GM12878 (cell line): ENCODE results near the gene ANKRD34A.

Source experiments
- CTCF ChIP-seq, 3 experiments: IDR thresholded peaks in 2 of 3; conservative IDR thresholded peaks in 1 of 3; 2 replicates each; pipeline ENCODE4 v1.5.1; 2011; ENCODE audit warnings: low read depth in 3 of 3, low read length in 3 of 3, mild to moderate bottlenecking in 3 of 3, control low read depth in 2 of 3, moderate library complexity in 2 of 3, inconsistent platforms in 1 of 3, mixed read lengths in 1 of 3; ENCODE audit not compliant: control insufficient read depth in 2 of 3, insufficient read depth in 1 of 3; ENCODE audit errors: extremely low read depth in 1 of 3
- EP300 ChIP-seq, 2 experiments: fragments of 150-350 bp in 1 of 2; IDR thresholded peaks; 2 replicates each; pipeline ENCODE4 v1.6.1; 2011 to 2012; ENCODE audit warnings: low read depth in 2 of 2, low read length in 2 of 2, borderline replicate concordance in 1 of 2, improper control_type of control experiment in 1 of 2, inconsistent platforms in 1 of 2; ENCODE audit not compliant: control insufficient read depth in 1 of 2
- EZH2 ChIP-seq: IDR thresholded peaks from 2 replicates; pipeline ENCODE4 v1.6.1; 2012; ENCODE audit warnings: low read depth, mild to moderate bottlenecking, control low read depth, inconsistent platforms, low read length, borderline replicate concordance; ENCODE audit not compliant: control insufficient read depth
- HDGF ChIP-seq: fragments of 450-650 bp; IDR thresholded peaks from 2 replicates; pipeline ENCODE4 v1.6.1; 2016; ENCODE audit warnings: antibody characterized with exemption
- MAX ChIP-seq: IDR thresholded peaks from 2 replicates; pipeline ENCODE4 v1.6.1; 2012; ENCODE audit warnings: low read depth, low read length, improper control_type of control experiment
- POLR2A ChIP-seq: IDR thresholded peaks from 2 replicates; pipeline ENCODE4 v1.6.1; 2011; ENCODE audit warnings: low read depth, mild to moderate bottlenecking, low read length
- POLR2AphosphoS5 ChIP-seq: IDR thresholded peaks from 2 replicates; pipeline ENCODE4 v1.6.1; 2011; ENCODE audit warnings: mild to moderate bottlenecking, low read length, inconsistent platforms
- RAD21 ChIP-seq: IDR thresholded peaks from 2 replicates; pipeline ENCODE4 v1.6.1; 2011; ENCODE audit warnings: mild to moderate bottlenecking, low read depth, low read length, moderate library complexity; ENCODE audit not compliant: insufficient read depth
- SPI1 ChIP-seq: IDR thresholded peaks from 2 replicates; pipeline ENCODE4 v1.6.1; 2011; ENCODE audit warnings: low read depth, mild to moderate bottlenecking, low read length, moderate library complexity, borderline replicate concordance; ENCODE audit not compliant: insufficient read depth
- YY1 ChIP-seq: IDR thresholded peaks from 2 replicates; pipeline ENCODE4 v1.6.1; 2011; ENCODE audit warnings: low read depth, mild to moderate bottlenecking, low read length

GRCh38 chr1:145978471-145978853, 14.1 kb upstream of the ANKRD34A start:
- TF ChIP-seq HDGF (no peak), SPI1 (peak; percentile 89), MAX (no peak), EP300 (IDR thresholded peaks at IDR 0.05; ENCODE audit: borderline replicate concordance in 1 of 2, control insufficient read depth in 1 of 2, low read depth in 2 of 2, low read length in 2 of 2) (peak; percentile 34 to 84; a peak in 2 of 4 replicates), YY1 (no peak), POLR2A (no peak), EZH2 (no peak), POLR2AphosphoS5 (no peak), CTCF (IDR thresholded peaks at IDR 0.05 in 2 of 3, conservative IDR thresholded peaks at IDR 0.05 in 1 of 3; ENCODE audit: control insufficient read depth in 2 of 3, extremely low read depth in 1 of 3, insufficient read depth in 1 of 3, low read depth in 3 of 3, low read length in 3 of 3) (no peak), RAD21 (no peak)
